GM19099 (cell line): Measurements from ENCODE around the gene MYD88.

ENCODE experiments used
- POLR2A ChIP-seq: IDR thresholded peaks from 3 replicates; pipeline ENCODE4 v1.6.1; 2011; ENCODE audit warnings: low read depth; ENCODE audit not compliant: insufficient read length; ENCODE audit errors: extremely low read depth

The MYD88 gene

DNA sequence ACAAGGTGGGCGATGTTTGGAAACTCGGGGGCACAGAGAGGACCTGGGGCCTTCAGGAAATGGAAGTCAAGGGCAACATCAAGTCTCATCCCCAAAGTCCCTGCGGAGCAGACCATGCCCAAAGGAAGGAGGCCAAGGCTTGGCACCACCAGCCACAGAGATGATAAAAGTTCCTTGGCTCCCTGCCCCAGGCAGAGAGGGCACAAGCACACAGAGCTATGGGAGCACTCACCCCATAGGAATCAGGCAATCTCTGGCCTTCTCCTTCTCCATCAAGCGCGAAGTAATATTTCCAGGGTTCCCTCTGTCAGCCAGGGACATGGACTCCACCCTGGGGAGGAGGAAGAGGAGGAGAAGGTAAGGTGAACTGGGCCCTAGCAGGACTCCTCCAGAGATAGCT is 9.4 kb upstream of the MYD88 start:
- TF ChIP-seq POLR2A = no peak

DNA sequence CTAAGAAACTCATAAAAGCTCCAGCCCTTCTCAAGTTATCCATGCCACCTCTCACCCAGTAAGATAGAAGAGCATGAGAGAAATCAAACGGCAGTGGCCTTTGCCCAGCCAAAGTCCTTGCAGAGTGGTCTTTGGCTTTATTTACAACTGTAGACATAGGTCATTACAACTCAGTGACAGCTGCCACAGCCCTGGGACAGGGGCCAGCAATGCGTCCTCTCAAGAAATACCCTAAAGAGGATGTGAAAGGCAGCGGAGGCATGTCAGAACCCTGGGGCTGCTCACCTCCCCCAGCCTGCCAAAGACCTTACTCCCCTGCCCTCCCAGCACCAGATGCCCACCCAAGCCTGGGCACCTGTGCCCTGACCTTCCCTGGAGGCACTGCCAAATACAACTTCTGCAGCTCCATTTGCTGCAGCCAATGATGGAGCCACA is 7.8 kb upstream of the MYD88 start:
- TF ChIP-seq POLR2A = no peak

DNA sequence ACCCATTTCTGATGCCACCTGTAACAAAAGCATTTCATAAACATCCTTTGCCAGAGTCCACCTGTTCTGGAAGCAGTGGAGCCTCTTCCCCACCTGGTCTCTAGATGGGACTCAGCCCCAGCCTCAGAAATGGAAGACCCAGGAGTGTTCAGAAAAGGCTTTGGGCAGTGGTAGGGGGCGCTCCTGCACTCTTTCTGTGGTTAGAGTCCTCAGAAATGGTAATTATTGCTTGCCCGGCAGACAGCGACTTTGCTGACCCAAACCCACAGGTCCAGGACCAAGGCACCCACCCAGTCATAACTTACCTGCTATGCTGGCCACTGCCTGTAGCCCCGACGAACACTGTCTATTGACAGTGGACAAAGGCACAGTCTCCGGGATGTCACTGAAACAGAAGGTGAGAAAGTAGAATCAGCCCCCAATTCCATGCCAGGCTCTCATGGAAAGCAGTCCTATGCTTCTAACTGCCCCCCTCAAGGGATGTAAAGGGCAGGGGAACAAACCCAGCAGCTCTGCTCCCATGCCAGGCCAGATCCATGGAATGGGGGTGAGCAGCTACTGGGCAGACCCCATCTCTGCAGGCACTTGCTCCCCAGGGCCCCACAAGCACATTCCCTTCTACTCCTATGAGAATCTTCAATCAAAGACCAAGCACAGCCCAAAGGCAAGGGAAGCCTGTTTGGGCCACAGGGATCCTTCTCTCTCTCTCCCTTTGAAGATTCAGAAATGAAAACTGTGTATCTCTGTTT is 6.7 kb upstream of the MYD88 start:
- no peak for TF ChIP-seq POLR2A

DNA sequence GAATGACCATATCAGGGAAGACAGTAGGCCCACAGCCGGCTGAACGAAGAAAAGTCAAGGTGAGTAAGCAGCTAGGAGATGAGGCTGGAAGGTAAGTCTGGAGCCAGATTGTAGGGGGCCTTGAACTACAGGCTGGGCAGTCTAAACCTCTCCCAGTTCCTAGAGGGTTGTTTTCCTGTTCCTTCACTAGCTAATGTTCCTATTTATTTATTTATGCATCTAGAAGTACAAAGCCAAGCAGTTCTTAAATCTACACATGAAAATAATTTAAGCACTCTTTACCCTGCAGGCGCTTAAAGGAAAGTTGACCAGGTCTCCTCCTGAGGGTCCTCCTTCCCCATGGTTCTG is 5.3 kb upstream of the MYD88 start:
- no peak for TF ChIP-seq POLR2A

DNA sequence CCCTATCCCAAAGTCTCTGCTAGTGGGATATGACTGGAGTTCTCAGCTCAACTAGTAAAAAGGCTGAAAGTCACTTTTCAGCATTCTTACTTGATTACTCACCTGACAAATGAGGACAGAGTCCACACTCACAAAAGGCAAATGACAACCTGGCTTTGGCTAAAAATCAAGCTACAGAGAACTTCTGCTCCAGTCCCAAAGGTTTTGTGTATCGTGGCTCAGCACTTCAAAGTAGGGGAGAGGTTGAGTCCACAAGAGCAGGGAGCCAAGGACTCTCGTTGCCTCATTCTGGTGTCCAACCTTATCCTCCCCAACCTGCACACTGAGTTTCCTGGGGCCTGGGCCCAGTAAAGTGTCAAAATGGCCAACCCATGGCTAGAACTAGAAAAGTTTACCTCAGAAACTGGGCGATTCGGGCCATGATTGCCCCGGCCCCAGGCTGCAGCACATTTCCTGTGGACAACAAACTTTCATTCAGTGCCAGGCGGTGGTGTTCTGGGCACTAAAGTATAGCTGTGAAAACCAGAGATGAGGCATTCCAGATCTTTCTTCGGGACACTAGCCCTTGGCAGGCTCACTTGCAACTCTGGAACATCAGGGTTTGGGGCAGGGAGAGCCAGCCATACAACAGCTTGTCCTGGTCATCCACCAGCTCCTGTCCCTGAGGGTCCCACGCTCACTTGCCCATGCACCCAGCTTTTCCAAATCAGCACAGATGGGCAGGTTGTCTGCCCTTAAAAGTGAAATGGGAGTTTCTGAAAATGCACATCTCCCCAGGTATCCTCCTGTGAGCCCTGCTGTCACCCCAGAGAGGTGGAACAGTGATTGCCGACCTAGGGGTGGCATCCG is 4.7 kb upstream of the MYD88 start:
- no peak for TF ChIP-seq POLR2A

DNA sequence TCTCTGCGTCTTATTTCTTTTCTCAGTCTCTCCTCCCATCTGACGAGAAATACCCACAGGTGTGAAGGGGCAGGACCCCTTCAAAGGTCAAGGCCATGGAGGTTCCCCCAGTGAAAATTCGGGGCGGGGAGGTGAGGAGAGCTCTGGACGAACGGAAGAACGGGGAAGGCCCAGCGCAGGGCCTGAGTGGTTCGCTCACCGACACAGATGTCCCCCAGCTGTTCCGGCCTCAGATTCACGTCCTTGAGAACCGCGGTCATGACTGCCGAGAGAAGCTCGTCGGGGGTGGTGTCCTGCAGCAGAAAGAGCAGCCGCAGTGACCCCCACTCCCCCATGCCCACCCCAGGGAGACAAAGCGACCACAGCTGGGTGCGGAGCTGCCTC is 2.1 kb upstream of the MYD88 start:
- TF ChIP-seq POLR2A = no peak

DNA sequence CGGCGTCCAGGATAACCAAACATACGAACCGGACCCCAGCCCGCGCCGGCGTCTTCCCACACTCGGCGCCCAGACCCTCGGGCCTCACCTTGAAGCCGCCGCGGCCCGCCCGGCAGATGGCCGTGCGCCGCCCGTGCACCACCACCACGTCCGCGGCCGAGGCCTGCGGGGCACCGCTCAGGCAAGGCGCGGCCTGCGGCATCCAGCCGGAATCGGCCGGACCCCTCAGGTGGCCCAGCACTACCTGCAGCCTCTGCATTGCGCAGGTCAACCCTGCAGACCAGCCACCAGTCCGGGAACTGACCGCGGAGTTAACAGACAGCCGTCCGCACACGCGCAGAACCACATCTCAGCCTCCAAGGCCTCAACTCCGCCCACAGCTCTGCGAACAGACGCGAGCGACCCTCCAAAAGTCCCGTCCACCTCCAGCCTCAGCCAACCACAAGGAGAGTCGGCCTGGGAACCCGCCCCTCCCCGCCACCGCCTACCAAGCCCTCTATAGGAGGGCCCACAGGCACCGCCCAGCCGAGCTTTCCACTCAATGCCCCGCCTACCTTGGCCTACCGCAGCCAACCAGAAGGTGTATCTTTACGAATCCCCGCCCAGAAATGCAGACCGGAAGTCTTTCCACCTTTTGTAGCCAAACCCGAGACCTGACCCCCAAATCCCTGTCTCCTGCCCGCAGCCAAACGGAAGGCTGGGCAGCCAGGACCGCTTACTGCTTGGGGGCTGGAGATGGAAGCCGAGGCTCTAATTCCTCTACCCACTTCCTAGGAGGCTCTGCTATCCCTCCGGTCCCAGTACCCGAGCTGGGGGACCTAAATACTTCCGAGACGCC is 1.5 kb upstream of the MYD88 start, which contains the start of gene ACAA1:
Gene ACAA1, minus strand, starts transcription at position 351 of the 838 bp plus-strand sequence. Its CDS starts 92 bp downstream, at position 259.
- TF ChIP-seq POLR2A = peak; percentile 83

DNA sequence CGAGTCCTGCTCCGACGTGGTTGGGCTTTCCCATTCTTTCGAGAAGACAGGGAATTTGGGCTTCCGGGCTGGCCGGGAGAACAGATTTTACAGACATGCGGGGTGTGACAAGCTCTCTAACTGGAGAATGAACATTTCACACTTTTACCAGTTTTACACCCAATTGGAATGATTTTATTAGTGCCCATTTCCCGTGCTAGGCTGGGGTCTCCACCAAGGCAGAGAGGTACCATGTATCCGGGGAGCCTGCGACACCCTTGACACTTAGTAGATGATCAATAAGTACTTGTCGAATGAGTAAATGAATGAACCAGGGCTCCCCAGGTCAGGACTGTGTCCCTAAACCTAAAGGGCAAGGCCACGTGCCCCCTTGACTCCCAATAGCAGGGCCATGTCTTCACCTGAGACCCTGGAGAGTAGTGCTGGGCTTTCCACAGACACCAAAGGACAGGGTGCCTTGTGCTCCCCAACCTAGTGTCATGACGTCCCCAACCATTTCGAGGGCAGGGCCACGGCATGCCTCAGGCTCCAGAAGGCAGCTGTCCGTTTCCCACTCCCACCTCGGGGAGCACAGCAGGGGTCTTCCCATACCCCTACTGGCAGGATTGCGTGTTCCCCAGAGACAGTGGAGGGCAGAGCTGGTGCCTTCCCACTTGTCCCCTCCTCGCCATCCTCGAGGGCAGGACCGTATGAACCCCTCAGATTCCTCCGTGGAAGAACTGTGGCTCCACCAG is 679 bp upstream of the MYD88 start:
- TF ChIP-seq POLR2A = no peak

DNA sequence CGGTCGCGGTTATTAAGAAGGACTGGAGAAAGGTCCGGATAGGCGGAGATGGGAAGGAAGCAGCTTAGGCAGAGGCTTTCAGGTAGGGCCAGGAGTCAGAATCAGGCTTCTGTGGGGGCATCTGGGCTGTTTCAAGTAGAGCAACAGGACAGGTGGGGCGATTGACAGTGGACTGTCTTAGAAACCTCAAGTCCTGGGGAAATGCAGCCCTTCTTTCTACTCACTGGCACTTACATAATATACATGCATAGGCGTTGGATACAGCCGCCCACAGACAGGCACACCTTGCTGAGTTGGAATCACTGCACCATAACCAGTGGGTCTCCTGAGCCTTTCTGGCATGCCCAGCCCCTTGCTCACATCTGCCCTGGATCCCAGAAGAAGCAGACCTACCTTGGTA is 730 bp downstream of the MYD88 start:
- no peak for TF ChIP-seq POLR2A

DNA sequence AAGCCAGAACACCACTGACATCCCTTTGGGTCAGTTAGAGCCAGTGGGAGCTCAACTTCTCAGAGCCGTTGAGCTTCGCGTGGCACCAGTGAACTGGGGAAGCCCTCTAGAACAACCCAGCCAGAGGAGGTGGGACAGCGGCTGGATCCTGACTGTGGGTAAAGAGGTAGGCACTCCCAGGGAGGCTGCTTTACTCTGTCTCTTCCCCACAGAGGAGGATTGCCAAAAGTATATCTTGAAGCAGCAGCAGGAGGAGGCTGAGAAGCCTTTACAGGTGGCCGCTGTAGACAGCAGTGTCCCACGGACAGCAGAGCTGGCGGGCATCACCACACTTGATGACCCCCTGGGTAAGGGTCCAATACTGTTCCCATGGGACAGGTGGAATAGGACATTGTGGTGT is 1.2 kb downstream of the MYD88 start:
- no peak for TF ChIP-seq POLR2A

DNA sequence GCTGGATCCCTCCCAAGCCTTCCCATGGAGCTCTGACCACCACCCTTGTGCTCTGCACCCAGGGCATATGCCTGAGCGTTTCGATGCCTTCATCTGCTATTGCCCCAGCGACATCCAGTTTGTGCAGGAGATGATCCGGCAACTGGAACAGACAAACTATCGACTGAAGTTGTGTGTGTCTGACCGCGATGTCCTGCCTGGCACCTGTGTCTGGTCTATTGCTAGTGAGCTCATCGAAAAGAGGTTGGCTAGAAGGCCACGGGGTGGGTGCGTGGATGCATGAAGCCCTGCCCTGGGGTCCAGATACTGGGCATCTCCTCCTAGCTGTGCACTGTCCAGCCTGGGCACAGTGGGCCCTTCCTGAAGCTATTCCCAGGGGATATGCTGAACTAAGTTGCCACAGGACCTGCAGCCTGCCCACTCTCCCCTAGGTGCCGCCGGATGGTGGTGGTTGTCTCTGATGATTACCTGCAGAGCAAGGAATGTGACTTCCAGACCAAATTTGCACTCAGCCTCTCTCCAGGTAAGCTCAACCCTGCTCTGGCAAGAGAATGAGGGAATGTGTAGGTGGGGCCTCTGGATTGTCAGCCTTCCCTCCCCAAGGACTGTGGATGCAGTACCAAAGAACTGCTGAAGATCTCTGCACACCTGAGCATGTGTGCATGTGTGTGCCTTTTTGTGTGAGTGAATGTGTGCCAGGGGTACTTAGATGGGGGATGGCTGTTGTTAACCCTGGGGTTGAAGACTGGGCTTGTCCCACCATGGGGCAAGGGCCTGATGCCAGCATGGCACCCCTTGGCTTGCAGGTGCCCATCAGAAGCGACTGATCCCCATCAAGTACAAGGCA is 2.1 kb downstream of the MYD88 start:
- TF ChIP-seq POLR2A = no peak

DNA sequence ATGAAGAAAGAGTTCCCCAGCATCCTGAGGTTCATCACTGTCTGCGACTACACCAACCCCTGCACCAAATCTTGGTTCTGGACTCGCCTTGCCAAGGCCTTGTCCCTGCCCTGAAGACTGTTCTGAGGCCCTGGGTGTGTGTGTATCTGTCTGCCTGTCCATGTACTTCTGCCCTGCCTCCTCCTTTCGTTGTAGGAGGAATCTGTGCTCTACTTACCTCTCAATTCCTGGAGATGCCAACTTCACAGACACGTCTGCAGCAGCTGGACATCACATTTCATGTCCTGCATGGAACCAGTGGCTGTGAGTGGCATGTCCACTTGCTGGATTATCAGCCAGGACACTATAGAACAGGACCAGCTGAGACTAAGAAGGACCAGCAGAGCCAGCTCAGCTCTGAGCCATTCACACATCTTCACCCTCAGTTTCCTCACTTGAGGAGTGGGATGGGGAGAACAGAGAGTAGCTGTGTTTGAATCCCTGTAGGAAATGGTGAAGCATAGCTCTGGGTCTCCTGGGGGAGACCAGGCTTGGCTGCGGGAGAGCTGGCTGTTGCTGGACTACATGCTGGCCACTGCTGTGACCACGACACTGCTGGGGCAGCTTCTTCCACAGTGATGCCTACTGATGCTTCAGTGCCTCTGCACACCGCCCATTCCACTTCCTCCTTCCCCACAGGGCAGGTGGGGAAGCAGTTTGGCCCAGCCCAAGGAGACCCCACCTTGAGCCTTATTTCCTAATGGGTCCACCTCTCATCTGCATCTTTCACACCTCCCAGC is 2.9 kb downstream of the MYD88 start:
- TF ChIP-seq POLR2A = no peak

DNA sequence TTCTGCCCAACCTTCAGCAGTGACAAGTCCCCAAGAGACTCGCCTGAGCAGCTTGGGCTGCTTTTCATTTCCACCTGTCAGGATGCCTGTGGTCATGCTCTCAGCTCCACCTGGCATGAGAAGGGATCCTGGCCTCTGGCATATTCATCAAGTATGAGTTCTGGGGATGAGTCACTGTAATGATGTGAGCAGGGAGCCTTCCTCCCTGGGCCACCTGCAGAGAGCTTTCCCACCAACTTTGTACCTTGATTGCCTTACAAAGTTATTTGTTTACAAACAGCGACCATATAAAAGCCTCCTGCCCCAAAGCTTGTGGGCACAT is 3.5 kb downstream of the MYD88 start:
- no peak for TF ChIP-seq POLR2A
